ENCODE results near the gene BCAN.

DNA sequence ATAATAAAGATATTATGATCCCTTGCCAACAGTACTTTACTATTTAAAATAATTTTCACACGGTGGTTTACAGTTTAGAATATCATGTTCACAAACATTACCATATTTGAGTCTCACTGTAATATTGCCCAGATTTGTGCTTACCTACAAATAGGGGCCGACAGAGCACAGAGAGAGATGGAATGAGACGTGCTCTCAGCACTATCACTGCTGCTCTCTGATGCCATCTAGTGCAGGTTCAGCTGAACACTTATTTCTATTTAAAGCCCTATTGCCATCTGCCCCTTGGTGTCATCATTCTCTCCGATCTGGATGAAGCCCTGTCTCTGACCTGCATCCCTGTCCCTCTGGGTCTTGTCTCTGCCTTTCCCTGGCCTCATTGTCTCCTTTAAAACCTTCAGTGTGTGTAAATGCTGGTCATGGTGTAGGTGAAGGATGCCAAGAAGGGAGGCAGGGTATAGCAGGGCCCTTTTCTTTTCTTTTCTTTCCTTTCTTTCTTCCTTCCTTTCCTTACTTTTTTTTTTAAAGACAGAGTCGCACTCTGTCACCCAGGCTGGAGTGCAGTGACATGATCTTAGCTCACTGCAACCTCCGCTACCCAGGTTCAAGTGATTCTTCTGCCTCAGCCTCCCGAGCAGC lies 33.8 kb upstream of the BCAN start:
- TF ChIP-seq, protein P1, sequence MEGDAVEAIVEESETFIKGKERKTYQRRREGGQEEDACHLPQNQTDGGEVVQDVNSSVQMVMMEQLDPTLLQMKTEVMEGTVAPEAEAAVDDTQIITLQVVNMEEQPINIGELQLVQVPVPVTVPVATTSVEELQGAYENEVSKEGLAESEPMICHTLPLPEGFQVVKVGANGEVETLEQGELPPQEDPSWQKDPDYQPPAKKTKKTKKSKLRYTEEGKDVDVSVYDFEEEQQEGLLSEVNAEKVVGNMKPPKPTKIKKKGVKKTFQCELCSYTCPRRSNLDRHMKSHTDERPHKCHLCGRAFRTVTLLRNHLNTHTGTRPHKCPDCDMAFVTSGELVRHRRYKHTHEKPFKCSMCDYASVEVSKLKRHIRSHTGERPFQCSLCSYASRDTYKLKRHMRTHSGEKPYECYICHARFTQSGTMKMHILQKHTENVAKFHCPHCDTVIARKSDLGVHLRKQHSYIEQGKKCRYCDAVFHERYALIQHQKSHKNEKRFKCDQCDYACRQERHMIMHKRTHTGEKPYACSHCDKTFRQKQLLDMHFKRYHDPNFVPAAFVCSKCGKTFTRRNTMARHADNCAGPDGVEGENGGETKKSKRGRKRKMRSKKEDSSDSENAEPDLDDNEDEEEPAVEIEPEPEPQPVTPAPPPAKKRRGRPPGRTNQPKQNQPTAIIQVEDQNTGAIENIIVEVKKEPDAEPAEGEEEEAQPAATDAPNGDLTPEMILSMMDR (optimal IDR thresholded peaks at IDR 0.05 in 1 of 3, IDR thresholded peaks at IDR 0.05 in 1 of 3, conservative IDR thresholded peaks at IDR 0.05 in 1 of 3; ENCODE audit: extremely low read depth in 1 of 3, insufficient read depth in 2 of 3, low read length in 3 of 3) = peak; percentile 84 to 94 (median 91)
- TF ChIP-seq EZH2 (IDR thresholded peaks at IDR 0.05; ENCODE audit: low read length) = no peak

Data from keratinocyte (primary cell).